Progenitor cell of endocrine pancreas (in vitro differentiated cells): ENCODE measurements around the gene DAZAP1. TPM values are rescaled to one million over a fixed set of nuclear protein-coding genes. Genes with fewer than 3 reads are reported as not detected.

Source experiments
- DNase-seq: peaks from one replicate; pipeline ENCODE4 v3.0.0; 2021; ENCODE audit warnings: low spot score; ENCODE audit not compliant: unreplicated experiment
- H3K27ac Mint-ChIP-seq: 2 replicates; pipeline ENCODE4 v1.8.0; 2021; ENCODE audit warnings: mild to moderate bottlenecking, moderate library complexity, mixed read lengths
- H3K27me3 Mint-ChIP-seq: 2 replicates; pipeline ENCODE4 v1.8.0; 2021; ENCODE audit warnings: mixed read lengths
- H3K36me3 Mint-ChIP-seq: 2 replicates; pipeline ENCODE4 v1.8.0; 2022; ENCODE audit warnings: mixed read lengths; ENCODE audit not compliant: insufficient read depth
- H3K4me1 Mint-ChIP-seq: 2 replicates; pipeline ENCODE4 v1.8.0; 2021; ENCODE audit warnings: low read depth, mixed read lengths
- H3K4me3 Mint-ChIP-seq: 2 replicates; pipeline ENCODE4 v1.8.0; 2021; ENCODE audit warnings: low read depth, mild to moderate bottlenecking, moderate library complexity, mixed read lengths
- H3K9me3 Mint-ChIP-seq: 2 replicates; pipeline ENCODE4 v1.8.0; 2021; ENCODE audit warnings: low read depth, mixed read lengths
- CTCF ChIP-seq: fragments of 200-600 bp; sonication (generic); IDR thresholded peaks from one replicate; pipeline ENCODE4 v1.5.0; 2021; ENCODE audit warnings: antibody characterized with exemption, mild to moderate bottlenecking; ENCODE audit not compliant: unreplicated experiment
- total RNA-seq: library from RNA; stranded (reverse); gene quantifications from 2 replicates; pipeline ENCODE4 v1.2.1, GENCODE V29; 2021

DAZAP1 gene
- total RNA-seq, 1 donor from 2014 or later = 131 TPM

GRCh38 chr19:1469255-1470054 lies 62.1 kb downstream of the DAZAP1 start:
- no peak for DNase-seq
- no peak for TF ChIP-seq CTCF
- Mint-ChIP-seq H3K27ac (no peak overlapping the region), H3K4me1 (peaks cover 2% of the 10 kb centered on the region), H3K36me3 (no peaks in the 10 kb centered on the region), H3K9me3 (no peaks in the 10 kb centered on the region), H3K27me3 (peaks cover 25% of the 10 kb centered on the region), H3K4me3 (no peak overlapping the region)

GRCh38 chr19:1470055-1470304 lies 62.6 kb downstream of the DAZAP1 start:
- peak overlapping the region; percentile 11 for H3K4me3 Mint-ChIP-seq
- peaks cover 25% of the 10 kb centered on the region for H3K27me3 Mint-ChIP-seq
- peak overlapping the region; percentile 49 for H3K27ac Mint-ChIP-seq
- no peak for TF ChIP-seq CTCF
- H3K36me3 Mint-ChIP-seq = no peaks in the 10 kb centered on the region
- no peaks in the 10 kb centered on the region for H3K9me3 Mint-ChIP-seq
- DNase-seq = no peak
- peaks cover 2% of the 10 kb centered on the region for H3K4me1 Mint-ChIP-seq

- Mint-ChIP-seq H3K36me3 (no peaks in the 10 kb centered on the region), H3K27me3 (peaks cover 25% of the 10 kb centered on the region), H3K4me1 (peaks cover 2% of the 10 kb centered on the region), H3K4me3 (peak overlapping the region; percentile 11), H3K27ac (no peak overlapping the region), H3K9me3 (no peaks in the 10 kb centered on the region)
- no peak for DNase-seq
- TF ChIP-seq CTCF = no peak
Observed at GRCh38 chr19:1470305-1471009, 63.1 kb downstream of the DAZAP1 start.

- H3K36me3 Mint-ChIP-seq = no peaks in the 10 kb centered on the region
- no peak overlapping the region for H3K27ac Mint-ChIP-seq
- peaks cover 2% of the 10 kb centered on the region for H3K4me1 Mint-ChIP-seq
- H3K27me3 Mint-ChIP-seq = peaks cover 25% of the 10 kb centered on the region
- TF ChIP-seq CTCF = no peak
- DNase-seq = no peak
- no peak overlapping the region for H3K4me3 Mint-ChIP-seq
- H3K9me3 Mint-ChIP-seq = no peaks in the 10 kb centered on the region
Observed at GRCh38 chr19:1471010-1471514, 63.7 kb downstream of the DAZAP1 start.

GRCh38 chr19:1471515-1472160 lies 64.3 kb downstream of the DAZAP1 start:
- Mint-ChIP-seq H3K4me1 (peaks cover 2% of the 10 kb centered on the region), H3K36me3 (no peaks in the 10 kb centered on the region), H3K9me3 (no peaks in the 10 kb centered on the region), H3K27ac (no peak overlapping the region), H3K4me3 (no peak overlapping the region), H3K27me3 (peaks cover 24% of the 10 kb centered on the region)
- no peak for DNase-seq
- TF ChIP-seq CTCF = peak; percentile 20
